B cell (primary cell): ENCODE results near the gene SEMA4D. TPM values are rescaled to one million over a fixed set of nuclear protein-coding genes. Genes with fewer than 3 reads are reported as not detected.

Source experiments
- ATAC-seq: fragments of 200-7000 bp; cut with Tn5 transposase; one replicate; pipeline ENCODE4 v1.10.0; 2021; ENCODE audit warnings: low read depth, mild to moderate bottlenecking, moderate number of reproducible peaks, moderate library complexity
- CTCF ChIA-PET: fragments of 350-600 bp; sonication (Branson Sonifier 250); formaldehyde crosslinking; loops from one replicate; lab custom pipeline; 2021; ENCODE audit warnings: antibody characterized with exemption, inconsistent platforms; lab: Charles Lee
- POLR2A ChIA-PET: fragments of 350-600 bp; sonication (Branson Sonifier 250); formaldehyde crosslinking; loops from one replicate; lab custom pipeline; 2021; ENCODE audit warnings: antibody characterized with exemption; lab: Charles Lee
- DNase-seq: peaks from one replicate; pipeline ENCODE4 v3.0.0; 2013
- H2AFZ ChIP-seq: 2 replicates; pipeline ENCODE4 v1.6.1; 2012; ENCODE audit warnings: mild to moderate bottlenecking, low read depth, low read length; ENCODE audit not compliant: insufficient read depth, poor library complexity, severe bottlenecking
- H3K27ac ChIP-seq, 2 donors: 1 replicate in 1 of 2; 2 replicates in 1 of 2; pipeline ENCODE4 v1.5.1; 2012 to 2013; ENCODE audit warnings: low read length in 2 of 2, mild to moderate bottlenecking in 2 of 2, moderate library complexity in 1 of 2
- H3K27me3 ChIP-seq, 4 experiments: fragments of 200-600 bp in 1 of 4; sonication (generic) in 1 of 4; replicated peaks in 1 of 4; 1 replicate in 2 of 4; 2 replicates in 2 of 4; pipeline versions ENCODE4 v1.6.1 to v1.7.0; 2013 to 2016; ENCODE audit warnings: low read length in 3 of 4, mild to moderate bottlenecking in 2 of 4, mixed read lengths in 1 of 4, moderate library complexity in 1 of 4; ENCODE audit not compliant: insufficient read depth in 4 of 4, control insufficient read depth in 3 of 4; ENCODE audit errors: control extremely low read depth in 1 of 4
- H3K36me3 ChIP-seq, 2 experiments: replicated peaks in 1 of 2; 1 replicate in 1 of 2; 2 replicates in 1 of 2; pipeline versions ENCODE4 v1.6.1 to v1.7.1; 2013; ENCODE audit warnings: low read length in 1 of 2; ENCODE audit not compliant: insufficient read depth in 2 of 2, control insufficient read depth in 1 of 2; ENCODE audit errors: control extremely low read depth in 1 of 2, extremely low read depth in 1 of 2
- H3K4me1 ChIP-seq, 2 donors: fragments of 200-600 bp in 1 of 2; sonication (generic) in 1 of 2; 1 replicate in 1 of 2; 2 replicates in 1 of 2; pipeline versions ENCODE4 v1.5.1 to v1.6.1; 2013 to 2017; ENCODE audit warnings: low read length in 2 of 2; ENCODE audit not compliant: control insufficient read depth in 2 of 2, insufficient read depth in 2 of 2
- H3K4me2 ChIP-seq: replicated peaks from 2 replicates; pipeline ENCODE3; 2012; ENCODE audit warnings: mild to moderate bottlenecking, low read depth, low read length; ENCODE audit not compliant: poor library complexity, severe bottlenecking
- H3K4me3 ChIP-seq, 5 experiments: fragments of 200-600 bp in 1 of 5; sonication (generic) in 1 of 5; 1 replicate in 3 of 5; 2 replicates in 2 of 5; pipeline versions ENCODE4 v1.5.1 to v1.7.0; 2011 to 2016; ENCODE audit warnings: low read length in 4 of 5, mild to moderate bottlenecking in 4 of 5, low read depth in 2 of 5, control low read depth in 1 of 5, moderate library complexity in 1 of 5; ENCODE audit not compliant: insufficient read depth in 1 of 5; ENCODE audit errors: control extremely low read depth in 1 of 5, extremely low read depth in 1 of 5
- H3K79me2 ChIP-seq: fragments of 200-600 bp; sonication (generic); one replicate; pipeline ENCODE4 v1.6.0; 2016; ENCODE audit warnings: low read length; ENCODE audit not compliant: control insufficient read depth, insufficient read depth
- H3K9ac ChIP-seq: fragments of 200-600 bp; sonication (generic); 2 replicates; pipeline ENCODE4 v1.6.1; 2017; ENCODE audit warnings: mild to moderate bottlenecking, low read length, moderate library complexity
- H3K9me3 ChIP-seq, 3 donors: one replicate each; pipeline versions ENCODE4 v1.6.1 to v1.7.1; 2013; ENCODE audit warnings: low read length in 2 of 3; ENCODE audit not compliant: control insufficient read depth in 2 of 3, insufficient read depth in 1 of 3; ENCODE audit errors: control extremely low read depth in 1 of 3
- H4K20me1 ChIP-seq: 2 replicates; pipeline ENCODE4 v1.6.0; 2012; ENCODE audit warnings: mild to moderate bottlenecking, low read length; ENCODE audit not compliant: insufficient read depth, control insufficient read depth, poor library complexity, severe bottlenecking
- H3K27ac Mint-ChIP-seq: one replicate; pipeline ENCODE4 v1.8.0; 2021; ENCODE audit warnings: mixed read lengths
- H3K27me3 Mint-ChIP-seq: one replicate; pipeline ENCODE4 v1.8.0; 2021; ENCODE audit warnings: mixed read lengths
- H3K4me1 Mint-ChIP-seq: one replicate; pipeline ENCODE4 v1.8.0; 2021; ENCODE audit warnings: mixed read lengths
- H3K4me3 Mint-ChIP-seq: one replicate; pipeline ENCODE4 v1.8.0; 2021; ENCODE audit warnings: mixed read lengths
- H3K9me3 Mint-ChIP-seq: one replicate; pipeline ENCODE4 v1.8.0; 2022; ENCODE audit warnings: mixed read lengths; ENCODE audit not compliant: insufficient read depth
- CTCF ChIP-seq: fragments of 200-600 bp; IDR thresholded peaks from one replicate; pipeline ENCODE4 v1.8.0; 2022; ENCODE audit warnings: antibody characterized with exemption, mild to moderate bottlenecking
- EZH2 ChIP-seq: IDR thresholded peaks from 2 replicates; pipeline ENCODE4 v1.6.1; 2012; ENCODE audit warnings: borderline replicate concordance, low read depth, mild to moderate bottlenecking, moderate library complexity, low read length; ENCODE audit not compliant: insufficient read depth, poor library complexity, severe bottlenecking
- WGBS: methylation state at CpG from one replicate; pipeline ENCODE4 v1.1.5; 2013; ENCODE audit warnings: missing lambda C conversion rate; ENCODE audit not compliant: insufficient coverage; 5-methylcytosine and 5-hydroxymethylcytosine counted together
- intact Hi-C: fragments of 100-400 bp; cut with micrococcal nuclease; formaldehyde crosslinking; loops from one replicate; pipeline ENCODE4 v1.10.0; 2022
- polyA plus RNA-seq: library from polyadenylated mRNA; depleted of rRNA; stranded (reverse); fragments of >200 nt; gene quantifications from 2 replicates; pipeline ENCODE4 v1.2.3, GENCODE V29; 2012
- total RNA-seq, 2 donors: library from RNA; stranded (reverse); fragments of 120-200 nt in 1 of 2; gene quantifications; 1 replicate in 1 of 2; 2 replicates in 1 of 2; pipeline versions ENCODE4 v1.2.3 to v1.2.4, GENCODE V29; 2013 to 2022

The SEMA4D gene
- total and polyA plus RNA-seq, 2 donors (not counting 1 experiment from before 2014, with no cell fraction given): 53.6 to 231 TPM

- H3K4me1 ChIP-seq: peaks cover 14 to 17% of the 10 kb centered on the region in 2 donors
- H3K9ac ChIP-seq: no peak overlapping the region
- no peak for ATAC-seq
- TF ChIP-seq EZH2 (no peak), CTCF (no peak)
- peaks cover 25% of the 10 kb centered on the region for H3K4me1 Mint-ChIP-seq
- no CpG with 5 or more reads among the region's 1 CpG for WGBS
- H3K27me3 ChIP-seq: no peaks in the 10 kb centered on the region
- H4K20me1 ChIP-seq: no peaks in the 10 kb centered on the region
- peaks cover 9% of the 10 kb centered on the region for H3K9me3 Mint-ChIP-seq
- no peak overlapping the region for H3K4me3 Mint-ChIP-seq
- H3K27ac ChIP-seq: no peak overlapping the region
- POLR2A ChIA-PET: no interaction called here
- H2AFZ ChIP-seq: no peak overlapping the region
- no peaks in the 10 kb centered on the region for H3K36me3 ChIP-seq
- intact Hi-C loops: no loop called here
- no peak overlapping the region for H3K4me2 ChIP-seq
- H3K4me3 ChIP-seq: no peak overlapping the region
- H3K27me3 Mint-ChIP-seq: no peaks in the 10 kb centered on the region
- CTCF ChIA-PET: interaction anchor here (0.7 to 7.0 kb wide), 4 partner anchors 102 to 146 kb away, joined by 4 to 155 read pairs (median 42); no protein-coding TSS in a partner anchor
- H3K9me3 ChIP-seq: peaks cover 1 to 13% (median 12%) of the 10 kb centered on the region in 3 donors
- peaks cover 6% of the 10 kb centered on the region for H3K79me2 ChIP-seq
- no peak for DNase-seq
- no peak overlapping the region for H3K27ac Mint-ChIP-seq
These were observed 49.1 kb upstream of the SEMA4D start for GRCh38 chr9:89547000-89547399.

GRCh38 chr9:89544279-89544661 lies 46.4 kb upstream of the SEMA4D start:
- TF ChIP-seq EZH2 (no peak), CTCF (no peak)
- intact Hi-C loops: no loop called here
- POLR2A ChIA-PET: interaction anchor here (0.5 kb wide), 1 partner anchor 108 kb away, joined by 4 read pairs; no protein-coding TSS in a partner anchor

More at GRCh38 chr9:89544279-89544661, 46.4 kb upstream of the SEMA4D start:
- Mint-ChIP-seq H3K27ac (peak overlapping the region; percentile 22), H3K27me3 (no peaks in the 10 kb centered on the region), H3K9me3 (peaks cover 9% of the 10 kb centered on the region), H3K4me3 (no peak overlapping the region), H3K4me1 (peaks cover 38% of the 10 kb centered on the region)
- H3K79me2 ChIP-seq: peaks cover 6% of the 10 kb centered on the region
- H3K4me2 ChIP-seq: no peak overlapping the region
- 96% methylated on average over 2 of the region's 5 CpGs for whole genome bisulfite sequencing
- no peaks in the 10 kb centered on the region for H3K36me3 ChIP-seq
- H3K9ac ChIP-seq: no peak overlapping the region
- no peaks in the 10 kb centered on the region for H4K20me1 ChIP-seq
- CTCF ChIA-PET: interaction anchor here (0.5 to 1.3 kb wide), 6 partner anchors 25 to 169 kb away, joined by 3 read pairs; no protein-coding TSS in a partner anchor
- no peak overlapping the region for H2AFZ ChIP-seq
- H3K9me3 ChIP-seq: peaks cover 1 to 13% (median 12%) of the 10 kb centered on the region in 3 donors
- no peaks in the 10 kb centered on the region for H3K27me3 ChIP-seq
- no peak overlapping the region for H3K27ac ChIP-seq
- ATAC-seq: no peak
- DNase-seq: no peak
- H3K4me1 ChIP-seq: peaks cover 25 to 30% of the 10 kb centered on the region in 2 donors
- H3K4me3 ChIP-seq: no peak overlapping the region
